Activated naive CD8-positive, alpha-beta T cell treated with anti-CD3 and anti-CD28 coated beads, Interleukin-2, amount 50 U/mL, for 16 hours (primary cell): ENCODE results near the gene TEX35.
"Not testable (repeated sequence)": the region's sequence is repeated elsewhere in the genome, so short reads cannot be mapped to it uniquely, and the experiment has no call there.

Experiments used
- DNase-seq: peaks from one replicate; pipeline ENCODE4 v3.0.0-alpha.2; 2020; ENCODE audit warnings: low read depth, low spot score

TEX35 gene

GRCh38 chr1:178494569-178494971 is 18.3 kb upstream of the TEX35 start:
- DNase-seq: no peak

- no peak for DNase-seq
Measured at GRCh38 chr1:178495158-178495557, 17.8 kb upstream of the TEX35 start.

DNA sequence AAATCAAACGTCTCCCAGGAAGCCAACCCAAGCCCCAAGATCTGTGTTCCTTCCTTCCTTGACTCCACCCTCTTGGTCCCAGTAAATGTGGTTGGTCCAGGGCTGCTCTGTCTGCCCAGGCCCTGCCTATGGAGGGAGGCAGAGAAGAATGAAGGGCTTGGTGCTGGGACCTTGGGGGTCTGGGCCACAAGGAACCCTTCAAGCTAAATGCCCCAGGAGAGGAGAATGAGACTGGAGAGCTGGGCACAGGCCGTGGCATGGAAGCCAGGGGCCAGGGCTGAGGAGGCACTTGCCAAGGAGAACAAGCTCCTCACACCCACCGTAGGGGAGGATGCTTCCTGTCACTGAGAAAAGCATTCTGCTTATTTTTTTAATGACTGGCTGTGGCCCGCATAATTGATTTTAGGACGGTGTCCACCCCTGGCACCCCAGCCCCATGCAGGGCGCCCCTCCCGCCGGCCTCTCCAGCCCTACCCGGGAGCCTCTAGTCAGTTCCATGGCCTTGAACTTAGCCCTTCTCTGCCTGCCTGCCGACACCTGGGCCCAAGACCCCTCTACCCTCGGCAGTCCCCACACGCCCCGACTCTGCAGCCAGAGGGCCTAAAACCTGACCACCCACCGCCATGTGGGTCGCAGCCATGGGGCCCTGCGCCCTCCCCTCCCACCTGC is 17.0 kb upstream of the TEX35 start:
- no peak for DNase-seq

DNA sequence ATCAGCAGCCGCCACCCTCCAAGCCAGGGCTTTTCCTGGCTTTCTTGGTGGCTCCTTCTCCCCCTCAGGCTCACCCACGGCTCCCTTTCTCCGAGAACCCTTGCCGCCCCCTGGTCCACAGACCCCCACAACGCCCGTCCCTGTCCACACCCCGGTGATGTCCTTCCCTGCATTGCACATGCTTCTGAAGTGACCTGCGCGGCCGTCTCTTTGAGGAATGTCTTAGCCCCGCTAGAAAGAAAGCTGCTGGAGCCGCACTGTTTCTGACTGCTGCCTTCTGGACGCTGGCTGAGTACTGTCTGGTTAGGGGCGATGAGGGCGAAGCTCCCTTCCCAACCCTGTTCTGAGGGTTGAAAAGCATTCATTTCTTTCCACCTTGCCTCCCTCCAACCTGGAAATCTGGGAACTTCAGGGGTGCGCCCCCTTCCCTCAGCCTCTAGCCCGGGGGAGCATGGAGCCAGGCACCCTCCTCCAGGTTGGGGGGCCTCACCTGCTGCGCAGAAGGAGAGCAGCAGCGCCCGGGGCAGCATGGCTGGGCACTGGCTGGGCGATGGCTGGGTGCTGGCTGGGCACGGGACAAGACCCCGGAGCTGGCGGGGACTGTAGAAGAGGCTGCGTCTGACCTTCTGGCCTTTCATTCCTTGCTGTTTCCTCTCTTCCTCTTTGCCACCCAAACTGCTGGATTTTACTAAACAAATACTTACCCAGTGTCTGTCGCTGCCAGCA is 16.3 kb upstream of the TEX35 start, which contains the start of gene CLEC20A:
TSS of gene CLEC20A (minus strand) at position 555 of the 726 bp plus-strand sequence. CDS start at position 530, 25 bp downstream.
- DNase-seq: no peak

GRCh38 chr1:178497903-178498478 is 14.9 kb upstream of the TEX35 start:
- no peak for DNase-seq

- no peak for DNase-seq
Measured at GRCh38 chr1:178498896-178499675, 13.8 kb upstream of the TEX35 start.

GRCh38 chr1:178500091-178500770 is 12.7 kb upstream of the TEX35 start:
- no peak for DNase-seq

GRCh38 chr1:178500936-178501554 is 11.9 kb upstream of the TEX35 start:
- no peak for DNase-seq

DNA sequence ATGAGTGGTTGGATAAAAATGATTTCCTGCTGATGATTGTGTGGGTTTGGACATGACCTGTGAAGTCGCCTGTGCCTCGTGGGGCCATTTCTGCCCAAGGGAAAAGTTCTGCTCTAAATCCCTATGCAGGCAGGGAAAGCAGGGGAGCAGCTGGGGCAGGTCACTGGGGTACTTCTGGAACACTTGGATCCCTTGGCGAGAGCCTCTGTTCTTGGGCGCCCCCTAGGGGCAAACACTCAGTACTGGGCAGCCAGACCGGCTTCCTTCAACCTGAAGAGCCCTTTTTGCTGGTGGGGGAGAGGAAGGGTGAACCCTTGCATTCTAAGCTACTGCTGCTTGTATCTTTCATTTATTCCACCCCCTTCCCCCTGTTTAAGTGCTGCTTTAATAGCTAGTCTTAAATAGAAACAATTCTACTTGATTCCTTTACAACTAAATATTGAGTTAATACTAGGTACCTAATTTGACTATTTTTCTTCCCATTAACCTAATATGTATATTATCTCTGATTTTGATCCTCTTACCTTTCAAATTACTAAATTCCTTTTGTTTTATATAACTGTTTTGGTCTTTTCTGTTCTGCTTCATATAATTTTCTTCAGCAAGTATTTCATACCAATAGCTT is 11.1 kb upstream of the TEX35 start:
- no peak for DNase-seq

- DNase-seq: no peak
Measured at GRCh38 chr1:178502330-178502714, 10.6 kb upstream of the TEX35 start.

DNA sequence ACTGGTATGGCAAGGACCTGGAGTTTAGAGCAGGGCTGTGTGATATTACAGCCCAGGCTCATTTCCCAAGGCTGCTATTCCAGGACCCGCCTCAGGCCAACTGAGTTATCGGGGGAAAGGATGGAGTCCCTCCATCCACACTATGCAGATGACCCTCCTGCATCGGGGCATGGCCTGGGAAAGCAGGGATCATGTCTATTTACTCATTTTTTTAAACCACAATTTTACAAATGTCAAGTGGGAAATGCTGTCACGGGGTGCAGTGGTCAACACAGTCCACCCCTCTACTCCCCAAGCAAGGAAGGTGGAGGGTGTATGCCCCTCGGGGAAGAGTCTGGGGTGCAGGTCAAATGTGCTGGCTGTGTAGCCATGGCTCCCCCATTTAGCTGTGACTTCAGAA is 10.1 kb upstream of the TEX35 start:
- no peak for DNase-seq

GRCh38 chr1:178503316-178503715 is 9.6 kb upstream of the TEX35 start:
- DNase-seq: not testable (repeated sequence)

- DNase-seq: no peak
Measured at GRCh38 chr1:178503849-178504248, 9.1 kb upstream of the TEX35 start.

- DNase-seq: no peak
Measured at GRCh38 chr1:178504286-178504685, 8.6 kb upstream of the TEX35 start.

GRCh38 chr1:178506177-178506576 is 6.7 kb upstream of the TEX35 start:
- DNase-seq: no peak

- DNase-seq: no peak
Measured at GRCh38 chr1:178506669-178507068, 6.2 kb upstream of the TEX35 start.

DNA sequence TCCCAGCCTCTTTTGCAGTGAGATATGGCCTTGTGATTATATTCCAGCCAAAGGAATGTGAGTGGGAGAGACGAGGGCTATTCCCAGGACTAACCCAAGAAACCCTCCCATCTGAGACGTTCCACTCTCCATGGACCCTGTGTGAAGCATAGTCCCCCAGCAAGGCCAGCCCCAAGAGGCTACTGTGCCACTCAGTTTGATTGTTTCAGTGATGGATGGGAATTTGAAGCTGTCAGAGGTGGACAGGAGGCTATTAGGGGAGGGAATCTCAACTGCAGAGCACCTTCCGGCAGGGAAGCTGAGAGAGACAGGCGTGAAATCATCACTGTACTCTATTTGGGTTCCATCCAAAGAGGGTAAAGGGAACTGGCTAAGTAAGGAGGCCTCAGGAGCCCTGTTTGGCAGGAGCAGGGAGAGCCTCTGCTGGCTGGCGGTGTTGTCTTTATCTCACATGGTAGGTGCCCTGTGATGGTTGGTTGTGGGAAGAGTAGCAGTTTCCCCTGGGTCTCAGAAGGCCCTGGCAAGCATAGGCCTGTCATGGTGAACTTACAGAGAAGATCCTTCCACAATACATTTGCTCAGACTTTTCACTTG is 3.4 kb upstream of the TEX35 start:
- DNase-seq: no peak

GRCh38 chr1:178510155-178510554 is 2.8 kb upstream of the TEX35 start:
- DNase-seq: no peak

DNA sequence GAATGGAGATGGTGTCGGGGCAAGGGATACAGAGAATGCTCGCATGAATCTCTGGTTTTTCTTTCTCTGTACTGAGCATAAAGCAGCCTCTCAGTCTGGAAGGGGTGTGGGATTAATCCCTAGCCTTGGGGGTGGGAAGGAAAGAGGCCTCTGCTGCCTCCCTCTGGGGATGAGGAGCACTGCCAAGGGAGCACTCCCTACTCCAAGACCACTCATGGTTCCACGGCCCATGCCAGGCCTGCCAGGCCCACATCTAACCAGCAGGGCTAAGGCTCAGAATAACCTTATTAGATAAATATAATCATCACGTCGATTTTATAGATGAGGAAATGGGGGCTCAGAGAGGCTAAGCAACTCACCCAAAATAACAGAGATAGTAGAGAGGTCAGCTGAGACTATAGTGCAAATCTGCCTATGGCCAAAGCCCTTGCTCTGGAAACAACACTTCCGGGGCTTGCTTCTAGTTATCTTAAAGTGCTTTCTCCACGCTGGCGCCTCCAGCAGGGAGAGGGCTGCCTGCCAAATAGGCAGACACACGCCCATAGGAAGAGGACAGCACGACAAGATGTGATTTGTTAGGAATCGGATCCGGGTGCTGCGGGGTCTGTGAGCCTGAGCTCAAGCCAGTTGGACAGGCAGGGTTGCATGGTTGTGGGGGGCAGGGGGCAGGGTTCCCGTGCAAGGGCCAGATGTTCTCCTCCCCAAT is 522 bp downstream of the TEX35 start:
- no peak for DNase-seq

DNA sequence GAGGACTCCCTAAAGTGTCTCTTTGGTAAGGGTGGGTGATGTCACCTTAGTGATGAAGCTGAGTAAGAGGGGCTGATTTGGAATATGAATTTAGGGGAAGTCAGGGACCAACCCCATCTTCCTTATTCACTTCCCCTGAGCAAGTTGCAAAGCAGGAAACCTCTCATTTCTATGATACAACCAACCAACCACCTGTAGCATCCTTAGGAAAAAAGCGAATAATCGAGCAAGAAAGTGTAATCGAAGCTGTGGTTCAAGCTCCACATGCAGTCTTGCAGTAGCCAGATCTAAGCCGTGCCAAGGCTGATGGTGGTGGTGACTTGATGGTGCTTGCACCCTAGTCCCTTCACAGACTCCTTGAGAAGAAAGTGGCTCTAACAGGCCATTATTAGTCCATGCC is 3.2 kb downstream of the TEX35 start:
- DNase-seq: no peak
